Measurements from ENCODE around the gene CLEC4C.

- TF ChIP-seq POLR2AphosphoS5 (IDR thresholded peaks at IDR 0.05; ENCODE audit: low read depth, low read length): no peak
- no peak for TF ChIP-seq EZH2 (IDR thresholded peaks at IDR 0.05; ENCODE audit: low read depth, low read length, severe bottlenecking)
- TF ChIP-seq KDM5A (IDR thresholded peaks at IDR 0.05; ENCODE audit: low read length): no peak
- TF ChIP-seq EP300 (IDR thresholded peaks at IDR 0.05; ENCODE audit: borderline replicate concordance in 1 of 2, low read depth in 2 of 2, low read length in 2 of 2): no peak
These were observed 22.8 kb upstream of the CLEC4C start for GRCh38 chr12:7769999-7770398.
